Mesothelial cell of epicardium (in vitro differentiated cells): Measurements from ENCODE around the gene DAB2IP. TPM values are rescaled to one million over a fixed set of nuclear protein-coding genes. Genes with fewer than 3 reads are reported as not detected.
A peak's percentile ranks its signal among the peaks of the same experiment; 100 is the strongest.

ENCODE experiments used
- DNase-seq, 2 experiments: peaks; one replicate each; pipeline ENCODE4 v3.0.0; 2021; ENCODE audit warnings: low spot score in 2 of 2; ENCODE audit not compliant: unreplicated experiment in 2 of 2
- H3K27ac Mint-ChIP-seq: 2 replicates; pipeline ENCODE4 v1.8.0; 2021; ENCODE audit warnings: mixed read lengths
- H3K27me3 Mint-ChIP-seq: 2 replicates; pipeline ENCODE4 v1.8.0; 2021; ENCODE audit warnings: low read depth, mixed read lengths
- H3K36me3 Mint-ChIP-seq: 2 replicates; pipeline ENCODE4 v1.8.0; 2021; ENCODE audit warnings: mixed read lengths
- H3K4me1 Mint-ChIP-seq: 2 replicates; pipeline ENCODE4 v1.8.0; 2021; ENCODE audit warnings: mixed read lengths
- H3K4me3 Mint-ChIP-seq: 2 replicates; pipeline ENCODE4 v1.8.0; 2021; ENCODE audit warnings: mild to moderate bottlenecking, moderate library complexity, mixed read lengths
- H3K9me3 Mint-ChIP-seq: 2 replicates; pipeline ENCODE4 v1.8.0; 2021; ENCODE audit warnings: mixed read lengths
- total RNA-seq: library from RNA; stranded (reverse); gene quantifications from 3 replicates; pipeline ENCODE4 v1.2.1, GENCODE V29; 2021
- TF ChIP-seq, protein P1 (sequence below): fragments of 200-600 bp; sonication (generic); IDR thresholded peaks from one replicate; pipeline ENCODE4 v1.5.0; 2021; ENCODE audit warnings: antibody characterized with exemption; ENCODE audit not compliant: unreplicated experiment

The DAB2IP gene
- total RNA-seq, 1 donor from 2014 or later, result 75.7 TPM

GRCh38 chr9:121662891-121663580, 11.6 kb downstream of the DAB2IP start:
- Mint-ChIP-seq H3K36me3 (peaks cover 10% of the 10 kb centered on the region), H3K4me1 (peaks cover 9% of the 10 kb centered on the region), H3K27me3 (no peaks in the 10 kb centered on the region), H3K27ac (peak overlapping the region; percentile 52), H3K4me3 (no peak overlapping the region), H3K9me3 (no peaks in the 10 kb centered on the region)
- TF ChIP-seq, protein P1, sequence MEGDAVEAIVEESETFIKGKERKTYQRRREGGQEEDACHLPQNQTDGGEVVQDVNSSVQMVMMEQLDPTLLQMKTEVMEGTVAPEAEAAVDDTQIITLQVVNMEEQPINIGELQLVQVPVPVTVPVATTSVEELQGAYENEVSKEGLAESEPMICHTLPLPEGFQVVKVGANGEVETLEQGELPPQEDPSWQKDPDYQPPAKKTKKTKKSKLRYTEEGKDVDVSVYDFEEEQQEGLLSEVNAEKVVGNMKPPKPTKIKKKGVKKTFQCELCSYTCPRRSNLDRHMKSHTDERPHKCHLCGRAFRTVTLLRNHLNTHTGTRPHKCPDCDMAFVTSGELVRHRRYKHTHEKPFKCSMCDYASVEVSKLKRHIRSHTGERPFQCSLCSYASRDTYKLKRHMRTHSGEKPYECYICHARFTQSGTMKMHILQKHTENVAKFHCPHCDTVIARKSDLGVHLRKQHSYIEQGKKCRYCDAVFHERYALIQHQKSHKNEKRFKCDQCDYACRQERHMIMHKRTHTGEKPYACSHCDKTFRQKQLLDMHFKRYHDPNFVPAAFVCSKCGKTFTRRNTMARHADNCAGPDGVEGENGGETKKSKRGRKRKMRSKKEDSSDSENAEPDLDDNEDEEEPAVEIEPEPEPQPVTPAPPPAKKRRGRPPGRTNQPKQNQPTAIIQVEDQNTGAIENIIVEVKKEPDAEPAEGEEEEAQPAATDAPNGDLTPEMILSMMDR, result no peak
- DNase-seq, result no peak

GRCh38 chr9:121663591-121663990, 12.2 kb downstream of the DAB2IP start:
- no peaks in the 10 kb centered on the region for H3K9me3 Mint-ChIP-seq
- H3K27me3 Mint-ChIP-seq, result no peaks in the 10 kb centered on the region
- H3K36me3 Mint-ChIP-seq, result peaks cover 10% of the 10 kb centered on the region
- no peak overlapping the region for H3K4me3 Mint-ChIP-seq
- TF ChIP-seq, protein P1, result no peak
- peak overlapping the region; percentile 23 for H3K27ac Mint-ChIP-seq
- no peak for DNase-seq
- H3K4me1 Mint-ChIP-seq, result peaks cover 9% of the 10 kb centered on the region

GRCh38 chr9:121666294-121666693, 14.9 kb downstream of the DAB2IP start:
- DNase-seq, result no peak
- no peak overlapping the region for H3K4me3 Mint-ChIP-seq
- H3K36me3 Mint-ChIP-seq, result peaks cover 24% of the 10 kb centered on the region
- TF ChIP-seq, protein P1, result no peak
- peak overlapping the region; percentile 59 for H3K27ac Mint-ChIP-seq
- peaks cover 5% of the 10 kb centered on the region for H3K9me3 Mint-ChIP-seq
- no peaks in the 10 kb centered on the region for H3K27me3 Mint-ChIP-seq
- peaks cover 9% of the 10 kb centered on the region for H3K4me1 Mint-ChIP-seq

- DNase-seq, result no peak
- Mint-ChIP-seq H3K4me1 (peaks cover 9% of the 10 kb centered on the region), H3K36me3 (peaks cover 24% of the 10 kb centered on the region), H3K27me3 (no peaks in the 10 kb centered on the region), H3K9me3 (peaks cover 5% of the 10 kb centered on the region), H3K27ac (peak overlapping the region; percentile 41), H3K4me3 (no peak overlapping the region)
- TF ChIP-seq, protein P1, result no peak
These were observed 15.8 kb downstream of the DAB2IP start for GRCh38 chr9:121667214-121667613.

GRCh38 chr9:121667890-121668289, 16.5 kb downstream of the DAB2IP start:
- Mint-ChIP-seq H3K36me3 (peaks cover 24% of the 10 kb centered on the region), H3K4me3 (no peak overlapping the region)

More at GRCh38 chr9:121667890-121668289, 16.5 kb downstream of the DAB2IP start:
- TF ChIP-seq, protein P1, result no peak
- no peak for DNase-seq
- Mint-ChIP-seq H3K9me3 (peaks cover 5% of the 10 kb centered on the region), H3K27ac (no peak overlapping the region), H3K27me3 (no peaks in the 10 kb centered on the region), H3K4me1 (peaks cover 4% of the 10 kb centered on the region)
